Measurements from ENCODE around the gene IL25.

DNA sequence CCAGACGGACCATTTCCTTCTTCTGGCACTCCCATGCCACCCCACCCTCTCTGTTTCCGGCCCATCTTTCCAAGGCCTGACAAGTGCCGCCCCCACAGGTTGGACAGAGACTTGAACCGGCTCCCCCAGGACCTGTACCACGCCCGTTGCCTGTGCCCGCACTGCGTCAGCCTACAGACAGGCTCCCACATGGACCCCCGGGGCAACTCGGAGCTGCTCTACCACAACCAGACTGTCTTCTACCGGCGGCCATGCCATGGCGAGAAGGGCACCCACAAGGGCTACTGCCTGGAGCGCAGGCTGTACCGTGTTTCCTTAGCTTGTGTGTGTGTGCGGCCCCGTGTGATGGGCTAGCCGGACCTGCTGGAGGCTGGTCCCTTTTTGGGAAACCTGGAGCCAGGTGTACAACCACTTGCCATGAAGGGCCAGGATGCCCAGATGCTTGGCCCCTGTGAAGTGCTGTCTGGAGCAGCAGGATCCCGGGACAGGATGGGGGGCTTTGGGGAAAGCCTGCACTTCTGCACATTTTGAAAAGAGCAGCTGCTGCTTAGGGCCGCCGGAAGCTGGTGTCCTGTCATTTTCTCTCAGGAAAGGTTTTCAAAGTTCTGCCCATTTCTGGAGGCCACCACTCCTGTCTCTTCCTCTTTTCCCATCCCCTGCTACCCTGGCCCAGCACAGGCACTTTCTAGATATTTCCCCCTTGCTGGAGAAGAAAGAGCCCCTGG is 3.1 kb downstream of the IL25 start:
- TF ChIP-seq, protein P1, sequence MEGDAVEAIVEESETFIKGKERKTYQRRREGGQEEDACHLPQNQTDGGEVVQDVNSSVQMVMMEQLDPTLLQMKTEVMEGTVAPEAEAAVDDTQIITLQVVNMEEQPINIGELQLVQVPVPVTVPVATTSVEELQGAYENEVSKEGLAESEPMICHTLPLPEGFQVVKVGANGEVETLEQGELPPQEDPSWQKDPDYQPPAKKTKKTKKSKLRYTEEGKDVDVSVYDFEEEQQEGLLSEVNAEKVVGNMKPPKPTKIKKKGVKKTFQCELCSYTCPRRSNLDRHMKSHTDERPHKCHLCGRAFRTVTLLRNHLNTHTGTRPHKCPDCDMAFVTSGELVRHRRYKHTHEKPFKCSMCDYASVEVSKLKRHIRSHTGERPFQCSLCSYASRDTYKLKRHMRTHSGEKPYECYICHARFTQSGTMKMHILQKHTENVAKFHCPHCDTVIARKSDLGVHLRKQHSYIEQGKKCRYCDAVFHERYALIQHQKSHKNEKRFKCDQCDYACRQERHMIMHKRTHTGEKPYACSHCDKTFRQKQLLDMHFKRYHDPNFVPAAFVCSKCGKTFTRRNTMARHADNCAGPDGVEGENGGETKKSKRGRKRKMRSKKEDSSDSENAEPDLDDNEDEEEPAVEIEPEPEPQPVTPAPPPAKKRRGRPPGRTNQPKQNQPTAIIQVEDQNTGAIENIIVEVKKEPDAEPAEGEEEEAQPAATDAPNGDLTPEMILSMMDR (IDR thresholded peaks at IDR 0.05; ENCODE audit: low read length) = no peak
- no peak for TF ChIP-seq EZH2 (IDR thresholded peaks at IDR 0.05; ENCODE audit: borderline replicate concordance, low read length)

Measured in OCI-LY1 (cell line).